HL-60 (cell line): ENCODE data around the gene ANO9.

Experiments
- GABPA ChIP-seq: IDR thresholded peaks from 2 replicates; pipeline ENCODE4 v1.6.1; 2012; ENCODE audit warnings: low read depth
- POLR2AphosphoS5 ChIP-seq: IDR thresholded peaks from 2 replicates; pipeline ENCODE4 v1.6.1; 2012; ENCODE audit warnings: low read depth
- SPI1 ChIP-seq: IDR thresholded peaks from 2 replicates; pipeline ENCODE4 v1.6.1; 2012; ENCODE audit warnings: low read depth, mild to moderate bottlenecking, borderline replicate concordance
- TF ChIP-seq, protein P1 (sequence below): IDR thresholded peaks from one replicate; pipeline ENCODE4 v1.5.1; 2011; ENCODE audit warnings: low read length, control low read depth, inconsistent platforms; ENCODE audit not compliant: insufficient read depth
- TF ChIP-seq, protein P2 (sequence below): IDR thresholded peaks from 2 replicates; pipeline ENCODE4 v1.6.1; 2012; ENCODE audit warnings: low read depth; ENCODE audit not compliant: insufficient replicate concordance

DNA sequence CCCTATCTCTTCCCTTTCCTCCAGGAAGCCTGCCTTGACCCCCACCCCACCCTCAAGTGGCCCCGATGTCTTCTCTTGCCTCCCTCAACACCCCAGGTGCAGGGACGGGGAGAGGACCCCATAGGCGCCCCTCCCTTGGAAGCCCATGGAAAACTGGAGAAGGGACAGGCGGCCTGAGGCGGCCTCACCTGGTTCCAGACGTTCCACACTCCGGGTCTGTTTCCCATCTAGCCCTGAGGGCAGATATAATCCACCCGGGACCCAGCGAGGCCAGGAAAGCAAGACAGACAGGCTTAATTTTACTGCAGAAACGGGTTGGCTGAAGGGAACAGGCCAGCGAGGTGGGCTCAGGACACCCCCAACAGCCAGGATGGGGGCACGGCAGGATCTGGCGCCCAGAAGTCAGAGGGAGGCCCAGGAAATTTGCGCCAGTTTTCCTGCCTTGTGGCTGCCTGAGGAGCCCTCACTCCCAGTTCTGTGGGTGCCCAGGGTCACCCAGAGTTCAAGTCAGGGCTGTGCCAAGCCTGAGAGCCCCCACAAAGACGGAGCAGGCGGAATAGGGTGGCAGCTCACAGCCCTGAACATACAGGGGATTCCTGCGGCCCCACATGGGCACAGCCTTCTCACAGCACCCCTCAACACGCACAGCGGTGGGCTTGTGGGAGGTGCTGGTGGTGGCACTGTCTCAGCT, 24.0 kb downstream of the ANO9 start:
- TF ChIP-seq, protein P1, sequence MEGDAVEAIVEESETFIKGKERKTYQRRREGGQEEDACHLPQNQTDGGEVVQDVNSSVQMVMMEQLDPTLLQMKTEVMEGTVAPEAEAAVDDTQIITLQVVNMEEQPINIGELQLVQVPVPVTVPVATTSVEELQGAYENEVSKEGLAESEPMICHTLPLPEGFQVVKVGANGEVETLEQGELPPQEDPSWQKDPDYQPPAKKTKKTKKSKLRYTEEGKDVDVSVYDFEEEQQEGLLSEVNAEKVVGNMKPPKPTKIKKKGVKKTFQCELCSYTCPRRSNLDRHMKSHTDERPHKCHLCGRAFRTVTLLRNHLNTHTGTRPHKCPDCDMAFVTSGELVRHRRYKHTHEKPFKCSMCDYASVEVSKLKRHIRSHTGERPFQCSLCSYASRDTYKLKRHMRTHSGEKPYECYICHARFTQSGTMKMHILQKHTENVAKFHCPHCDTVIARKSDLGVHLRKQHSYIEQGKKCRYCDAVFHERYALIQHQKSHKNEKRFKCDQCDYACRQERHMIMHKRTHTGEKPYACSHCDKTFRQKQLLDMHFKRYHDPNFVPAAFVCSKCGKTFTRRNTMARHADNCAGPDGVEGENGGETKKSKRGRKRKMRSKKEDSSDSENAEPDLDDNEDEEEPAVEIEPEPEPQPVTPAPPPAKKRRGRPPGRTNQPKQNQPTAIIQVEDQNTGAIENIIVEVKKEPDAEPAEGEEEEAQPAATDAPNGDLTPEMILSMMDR: no peak
- TF ChIP-seq POLR2AphosphoS5 (no peak), GABPA (no peak), SPI1 (no peak)
- TF ChIP-seq, protein P2, sequence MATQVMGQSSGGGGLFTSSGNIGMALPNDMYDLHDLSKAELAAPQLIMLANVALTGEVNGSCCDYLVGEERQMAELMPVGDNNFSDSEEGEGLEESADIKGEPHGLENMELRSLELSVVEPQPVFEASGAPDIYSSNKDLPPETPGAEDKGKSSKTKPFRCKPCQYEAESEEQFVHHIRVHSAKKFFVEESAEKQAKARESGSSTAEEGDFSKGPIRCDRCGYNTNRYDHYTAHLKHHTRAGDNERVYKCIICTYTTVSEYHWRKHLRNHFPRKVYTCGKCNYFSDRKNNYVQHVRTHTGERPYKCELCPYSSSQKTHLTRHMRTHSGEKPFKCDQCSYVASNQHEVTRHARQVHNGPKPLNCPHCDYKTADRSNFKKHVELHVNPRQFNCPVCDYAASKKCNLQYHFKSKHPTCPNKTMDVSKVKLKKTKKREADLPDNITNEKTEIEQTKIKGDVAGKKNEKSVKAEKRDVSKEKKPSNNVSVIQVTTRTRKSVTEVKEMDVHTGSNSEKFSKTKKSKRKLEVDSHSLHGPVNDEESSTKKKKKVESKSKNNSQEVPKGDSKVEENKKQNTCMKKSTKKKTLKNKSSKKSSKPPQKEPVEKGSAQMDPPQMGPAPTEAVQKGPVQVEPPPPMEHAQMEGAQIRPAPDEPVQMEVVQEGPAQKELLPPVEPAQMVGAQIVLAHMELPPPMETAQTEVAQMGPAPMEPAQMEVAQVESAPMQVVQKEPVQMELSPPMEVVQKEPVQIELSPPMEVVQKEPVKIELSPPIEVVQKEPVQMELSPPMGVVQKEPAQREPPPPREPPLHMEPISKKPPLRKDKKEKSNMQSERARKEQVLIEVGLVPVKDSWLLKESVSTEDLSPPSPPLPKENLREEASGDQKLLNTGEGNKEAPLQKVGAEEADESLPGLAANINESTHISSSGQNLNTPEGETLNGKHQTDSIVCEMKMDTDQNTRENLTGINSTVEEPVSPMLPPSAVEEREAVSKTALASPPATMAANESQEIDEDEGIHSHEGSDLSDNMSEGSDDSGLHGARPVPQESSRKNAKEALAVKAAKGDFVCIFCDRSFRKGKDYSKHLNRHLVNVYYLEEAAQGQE: no peak
